ENCODE results near the gene OVOL2. TPM values are rescaled to one million over a fixed set of nuclear protein-coding genes. Genes with fewer than 3 reads are reported as not detected.

The OVOL2 gene
- total and polyA plus RNA-seq, 2 donors (not counting 1 experiment from before 2014, with no cell fraction given): not detected

DNA sequence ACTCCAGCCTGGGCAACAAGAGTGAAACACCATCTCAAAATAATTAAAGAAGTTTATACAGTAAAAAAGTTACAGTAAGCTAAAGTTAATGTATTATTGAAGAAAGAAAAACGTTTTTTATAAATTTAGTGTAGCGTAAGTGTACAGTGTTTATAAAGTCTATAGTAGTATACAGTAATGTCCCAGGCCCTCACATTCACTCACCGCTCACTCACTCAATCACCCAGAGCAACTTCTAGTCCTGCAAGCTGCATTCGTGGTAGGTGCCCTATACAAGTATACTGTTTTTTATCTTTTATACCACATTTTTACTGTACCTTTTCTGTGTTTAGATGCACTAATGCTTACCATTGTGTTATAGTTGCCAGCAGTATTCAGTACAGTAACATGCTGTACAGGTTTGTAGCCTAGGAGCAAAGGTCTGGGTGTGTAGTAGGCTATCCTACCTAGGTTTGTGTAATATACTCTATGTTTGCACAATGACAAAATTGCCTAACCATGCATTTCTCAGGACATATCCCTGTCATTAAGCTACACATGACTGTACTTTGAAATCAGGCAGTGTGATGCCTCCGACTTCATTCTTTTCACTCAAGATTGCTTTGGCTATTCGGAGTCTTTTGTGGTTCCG lies 72.2 kb downstream of the OVOL2 start:
- peaks cover 20% of the 10 kb centered on the region for H4K20me1 ChIP-seq (ENCODE audit: control insufficient read depth, insufficient read depth, low read length, poor library complexity, severe bottlenecking)
- Mint-ChIP-seq H3K9me3 (ENCODE audit: insufficient read depth) (no peaks in the 10 kb centered on the region), H3K27me3 (no peaks in the 10 kb centered on the region), H3K4me3 (no peak overlapping the region), H3K4me1 (peaks cover 16% of the 10 kb centered on the region), H3K27ac (no peak overlapping the region)
- no peak overlapping the region for H3K4me2 ChIP-seq (replicated peaks; ENCODE audit: low read depth, low read length, poor library complexity, severe bottlenecking)
- intact Hi-C loops (cut with micrococcal nuclease): no loop called here
- peaks cover 63% of the 10 kb centered on the region for H3K79me2 ChIP-seq (ENCODE audit: control insufficient read depth, insufficient read depth, low read length)
- H3K27ac ChIP-seq (ENCODE audit: low read length in 2 of 2): no peak overlapping the region
- TF ChIP-seq, protein P1, sequence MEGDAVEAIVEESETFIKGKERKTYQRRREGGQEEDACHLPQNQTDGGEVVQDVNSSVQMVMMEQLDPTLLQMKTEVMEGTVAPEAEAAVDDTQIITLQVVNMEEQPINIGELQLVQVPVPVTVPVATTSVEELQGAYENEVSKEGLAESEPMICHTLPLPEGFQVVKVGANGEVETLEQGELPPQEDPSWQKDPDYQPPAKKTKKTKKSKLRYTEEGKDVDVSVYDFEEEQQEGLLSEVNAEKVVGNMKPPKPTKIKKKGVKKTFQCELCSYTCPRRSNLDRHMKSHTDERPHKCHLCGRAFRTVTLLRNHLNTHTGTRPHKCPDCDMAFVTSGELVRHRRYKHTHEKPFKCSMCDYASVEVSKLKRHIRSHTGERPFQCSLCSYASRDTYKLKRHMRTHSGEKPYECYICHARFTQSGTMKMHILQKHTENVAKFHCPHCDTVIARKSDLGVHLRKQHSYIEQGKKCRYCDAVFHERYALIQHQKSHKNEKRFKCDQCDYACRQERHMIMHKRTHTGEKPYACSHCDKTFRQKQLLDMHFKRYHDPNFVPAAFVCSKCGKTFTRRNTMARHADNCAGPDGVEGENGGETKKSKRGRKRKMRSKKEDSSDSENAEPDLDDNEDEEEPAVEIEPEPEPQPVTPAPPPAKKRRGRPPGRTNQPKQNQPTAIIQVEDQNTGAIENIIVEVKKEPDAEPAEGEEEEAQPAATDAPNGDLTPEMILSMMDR (IDR thresholded peaks at IDR 0.05): no peak
- no peak overlapping the region for H3K4me3 ChIP-seq (ENCODE audit: control extremely low read depth in 1 of 5, extremely low read depth in 1 of 5, insufficient read depth in 1 of 5, low read depth in 2 of 5, low read length in 4 of 5)
- no peak overlapping the region for H2AFZ ChIP-seq (ENCODE audit: insufficient read depth, low read depth, low read length, poor library complexity, severe bottlenecking)
- WGBS (ENCODE audit: insufficient coverage): no CpG with 5 or more reads among the region's 7 CpGs
- H3K27me3 ChIP-seq (replicated peaks in 1 of 4; ENCODE audit: control extremely low read depth in 1 of 4, control insufficient read depth in 3 of 4, insufficient read depth in 4 of 4, low read length in 3 of 4): no peaks in the 10 kb centered on the region
- H3K36me3 ChIP-seq (replicated peaks in 1 of 2; ENCODE audit: control extremely low read depth in 1 of 2, control insufficient read depth in 1 of 2, extremely low read depth in 1 of 2, insufficient read depth in 2 of 2, low read length in 1 of 2): peaks cover 3 to 44% of the 10 kb centered on the region in 2 experiments
- no peak overlapping the region for H3K9ac ChIP-seq (ENCODE audit: low read length)
- no peaks in the 10 kb centered on the region for H3K9me3 ChIP-seq (ENCODE audit: control extremely low read depth in 1 of 3, control insufficient read depth in 2 of 3, insufficient read depth in 1 of 3, low read length in 2 of 3)
- ATAC-seq (ENCODE audit: low read depth) (no peak), DNase-seq (no peak)
- ChIA-PET CTCF (no interaction called here), POLR2A (no interaction called here)
- no peaks in the 10 kb centered on the region for H3K4me1 ChIP-seq (ENCODE audit: control insufficient read depth in 2 of 2, insufficient read depth in 2 of 2, low read length in 2 of 2)

DNA sequence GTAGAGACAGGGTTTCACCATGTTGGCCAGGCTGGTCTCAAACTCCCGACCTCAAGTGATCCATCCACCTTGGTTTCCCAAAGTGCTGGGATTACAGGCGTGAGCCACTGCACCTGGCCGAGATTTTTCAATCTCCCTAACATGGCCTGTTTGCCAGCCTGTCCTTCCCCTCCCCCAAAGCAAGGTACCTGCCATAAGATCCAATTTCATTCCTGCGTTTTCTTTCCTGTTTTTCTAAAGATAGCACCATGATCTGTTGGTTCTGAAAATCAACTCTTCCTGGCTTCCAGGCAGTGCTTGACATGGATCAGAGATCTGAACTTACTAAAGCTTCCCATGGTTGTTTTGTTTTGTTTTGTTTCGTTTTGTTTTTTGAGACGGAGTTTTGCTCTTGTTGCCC lies 81.4 kb downstream of the OVOL2 start:
- H2AFZ ChIP-seq (ENCODE audit: insufficient read depth, low read depth, low read length, poor library complexity, severe bottlenecking): no peak overlapping the region
- CTCF ChIA-PET: interaction anchor here (0.8 kb wide), 1 partner anchor 17 kb away, joined by 3 read pairs; no protein-coding TSS in a partner anchor
- no peak for ATAC-seq (ENCODE audit: low read depth)
- no peak overlapping the region for H3K9ac ChIP-seq (ENCODE audit: low read length)
- Mint-ChIP-seq H3K4me1 (peaks cover 43% of the 10 kb centered on the region), H3K27ac (peak overlapping the region; percentile 50), H3K9me3 (ENCODE audit: insufficient read depth) (no peaks in the 10 kb centered on the region), H3K4me3 (no peak overlapping the region), H3K27me3 (no peaks in the 10 kb centered on the region)
- H3K4me1 ChIP-seq (ENCODE audit: control insufficient read depth in 2 of 2, insufficient read depth in 2 of 2, low read length in 2 of 2): peaks cover 29 to 31% of the 10 kb centered on the region in 2 donors
- intact Hi-C loops (cut with micrococcal nuclease): no loop called here
- no peak for TF ChIP-seq EZH2 (IDR thresholded peaks at IDR 0.05; ENCODE audit: borderline replicate concordance, insufficient read depth, low read depth, low read length, poor library complexity, severe bottlenecking)
- TF ChIP-seq, protein P1 (IDR thresholded peaks at IDR 0.05): no peak
- H3K36me3 ChIP-seq (replicated peaks in 1 of 2; ENCODE audit: control extremely low read depth in 1 of 2, control insufficient read depth in 1 of 2, extremely low read depth in 1 of 2, insufficient read depth in 2 of 2, low read length in 1 of 2): peaks cover 0 to 40% of the 10 kb centered on the region in 2 experiments
- no peak overlapping the region for H3K4me3 ChIP-seq (ENCODE audit: control extremely low read depth in 1 of 5, extremely low read depth in 1 of 5, insufficient read depth in 1 of 5, low read depth in 2 of 5, low read length in 4 of 5)
- no peak for DNase-seq
- no peaks in the 10 kb centered on the region for H3K27me3 ChIP-seq (replicated peaks in 1 of 4; ENCODE audit: control extremely low read depth in 1 of 4, control insufficient read depth in 3 of 4, insufficient read depth in 4 of 4, low read length in 3 of 4)
- 93% methylated on average over 6 of the region's 6 CpGs for WGBS (ENCODE audit: insufficient coverage)
- POLR2A ChIA-PET: no interaction called here
- H3K27ac ChIP-seq (ENCODE audit: low read length in 2 of 2): no peak overlapping the region
- H3K79me2 ChIP-seq (ENCODE audit: control insufficient read depth, insufficient read depth, low read length): peaks cover 90% of the 10 kb centered on the region
- peaks cover 3% of the 10 kb centered on the region for H4K20me1 ChIP-seq (ENCODE audit: control insufficient read depth, insufficient read depth, low read length, poor library complexity, severe bottlenecking)
- no peaks in the 10 kb centered on the region for H3K9me3 ChIP-seq (ENCODE audit: control extremely low read depth in 1 of 3, control insufficient read depth in 2 of 3, insufficient read depth in 1 of 3, low read length in 2 of 3)
- no peak overlapping the region for H3K4me2 ChIP-seq (replicated peaks; ENCODE audit: low read depth, low read length, poor library complexity, severe bottlenecking)

Small RNAs within 50 kb of the gene (small RNA-seq; reads per million reads assigned to genes)
- gene RNU7-137P (ENCODE audit: insufficient read length, low read depth, low replicate concordance): not detected

Other genes starting within 250 kb of the OVOL2 start
- 119 and 128 TPM in 2 replicates for gene SNX5, start 89.1 kb downstream of the OVOL2 start, total RNA-seq
- gene SNX5, start 89.1 kb downstream of the OVOL2 start, polyA plus RNA-seq: 97.8 and 136 TPM in 2 replicates
- 33.2 and 33.3 TPM in 2 replicates for gene MGME1, start 88.9 kb downstream of the OVOL2 start, total RNA-seq
- 29.8 and 35.4 TPM in 2 replicates for gene MGME1, start 88.9 kb downstream of the OVOL2 start, polyA plus RNA-seq
- gene KAT14, start 79.9 kb upstream of the OVOL2 start, total RNA-seq: 15.1 and 15.5 TPM in 2 replicates
- gene KAT14, start 79.9 kb upstream of the OVOL2 start, polyA plus RNA-seq: 7.9 and 9.9 TPM in 2 replicates
- gene PET117, start 79.9 kb upstream of the OVOL2 start, total RNA-seq: 10.7 and 13.0 TPM in 2 replicates
- 2.1 and 5.1 TPM in 2 replicates for gene PET117, start 79.9 kb upstream of the OVOL2 start, polyA plus RNA-seq
- gene ZNF133, start 230.6 kb upstream of the OVOL2 start, total RNA-seq: 13.6 and 14.9 TPM in 2 replicates
- 13.7 and 14.2 TPM in 2 replicates for gene ZNF133, start 230.6 kb upstream of the OVOL2 start, polyA plus RNA-seq